H9 (cell line): ENCODE measurements around the gene FGB. TPM values are rescaled to one million over a fixed set of nuclear protein-coding genes. Genes with fewer than 3 reads are reported as not detected.

Experiments used
- DNase-seq: peaks from one replicate; pipeline ENCODE4 v3.0.0-alpha.2; 2017
- H2AFZ ChIP-seq: one replicate; pipeline ENCODE4 v1.6.1; 2013; ENCODE audit warnings: mild to moderate bottlenecking, low read length, control low read depth, moderate library complexity
- H2AK5ac ChIP-seq: 2 replicates; pipeline ENCODE4 v1.6.1; 2013; ENCODE audit warnings: low read length, control low read depth, mixed read lengths; ENCODE audit not compliant: insufficient read length
- H2BK120ac ChIP-seq: one replicate; pipeline ENCODE4 v1.6.1; 2013; ENCODE audit warnings: low read depth, mild to moderate bottlenecking, low read length, control low read depth, inconsistent platforms; ENCODE audit not compliant: poor library complexity, severe bottlenecking
- H2BK12ac ChIP-seq: 2 replicates; pipeline ENCODE4 v1.6.1; 2013; ENCODE audit warnings: low read length, control low read depth, mixed read lengths, low read depth; ENCODE audit not compliant: insufficient read length
- H2BK15ac ChIP-seq: 2 replicates; pipeline ENCODE4 v1.6.1; 2013; ENCODE audit warnings: low read depth, low read length, control low read depth
- H2BK20ac ChIP-seq: one replicate; pipeline ENCODE4 v1.6.1; 2013; ENCODE audit warnings: low read depth, mild to moderate bottlenecking, low read length, control low read depth, inconsistent platforms; ENCODE audit not compliant: poor library complexity, severe bottlenecking
- H2BK5ac ChIP-seq: 2 replicates; pipeline ENCODE4 v1.6.1; 2013; ENCODE audit warnings: low read length, control low read depth, mixed read lengths; ENCODE audit not compliant: insufficient read length
- H3K14ac ChIP-seq: 2 replicates; pipeline ENCODE4 v1.6.1; 2013; ENCODE audit warnings: low read length, control low read depth; ENCODE audit not compliant: insufficient read depth
- H3K18ac ChIP-seq: 2 replicates; pipeline ENCODE4 v1.6.1; 2013; ENCODE audit warnings: low read depth, mild to moderate bottlenecking, mixed read lengths, low read length, control low read depth; ENCODE audit not compliant: insufficient read length
- H3K23ac ChIP-seq: 2 replicates; pipeline ENCODE4 v1.6.1; 2013; ENCODE audit warnings: low read length, control low read depth, mixed read lengths, low read depth; ENCODE audit not compliant: insufficient read length
- H3K23me2 ChIP-seq: 2 replicates; pipeline ENCODE4 v1.6.1; 2013; ENCODE audit warnings: low read depth, mild to moderate bottlenecking, mixed read lengths, low read length, control low read depth; ENCODE audit not compliant: insufficient read length, poor library complexity, severe bottlenecking
- H3K27ac ChIP-seq: 2 replicates; pipeline ENCODE4 v1.5.1; 2013; ENCODE audit warnings: low read length, control low read depth, mixed read lengths, low read depth; ENCODE audit not compliant: insufficient read length
- H3K27me3 ChIP-seq: 2 replicates; pipeline ENCODE4 v1.6.1; 2013; ENCODE audit warnings: low read length, control low read depth, inconsistent platforms; ENCODE audit not compliant: insufficient read depth
- H3K4ac ChIP-seq: 2 replicates; pipeline ENCODE4 v1.6.1; 2013; ENCODE audit warnings: low read depth, mild to moderate bottlenecking, control low read depth, inconsistent platforms, low read length, moderate library complexity
- H3K4me1 ChIP-seq: 2 replicates; pipeline ENCODE4 v1.6.1; 2013; ENCODE audit warnings: low read length, control low read depth, inconsistent platforms; ENCODE audit not compliant: insufficient read depth
- H3K4me2 ChIP-seq: 2 replicates; pipeline ENCODE4 v1.6.1; 2013; ENCODE audit warnings: low read length, control low read depth, mixed read lengths; ENCODE audit not compliant: insufficient read length, insufficient read depth
- H3K56ac ChIP-seq: 2 replicates; pipeline ENCODE4 v1.6.1; 2013; ENCODE audit warnings: low read depth, mild to moderate bottlenecking, mixed read lengths, low read length, control low read depth; ENCODE audit not compliant: insufficient read length
- H3K79me1 ChIP-seq: 2 replicates; pipeline ENCODE4 v1.6.1; 2013; ENCODE audit warnings: low read depth, mild to moderate bottlenecking, moderate library complexity, low read length, control low read depth, inconsistent platforms; ENCODE audit not compliant: insufficient read depth, poor library complexity, severe bottlenecking
- H3K79me2 ChIP-seq: 2 replicates; pipeline ENCODE4 v1.6.1; 2013; ENCODE audit warnings: low read length, control low read depth, inconsistent platforms; ENCODE audit not compliant: insufficient read depth
- H3K9ac ChIP-seq: 2 replicates; pipeline ENCODE4 v1.6.1; 2013; ENCODE audit warnings: low read length, control low read depth, mixed read lengths; ENCODE audit not compliant: insufficient read length; ENCODE audit errors: extremely low read depth
- H3K9me3 ChIP-seq: one replicate; pipeline ENCODE4 v1.6.1; 2013; ENCODE audit warnings: low read depth, low read length, inconsistent platforms; ENCODE audit not compliant: control insufficient read depth
- H3T11ph ChIP-seq: one replicate; pipeline ENCODE4 v1.6.1; 2013; ENCODE audit warnings: mild to moderate bottlenecking, low read length, control low read depth, inconsistent platforms
- H4K20me1 ChIP-seq: one replicate; pipeline ENCODE4 v1.6.1; 2013; ENCODE audit not compliant: control insufficient read depth, insufficient read length, insufficient read depth
- H4K5ac ChIP-seq: 2 replicates; pipeline ENCODE4 v1.6.1; 2013; ENCODE audit warnings: low read depth, mild to moderate bottlenecking, mixed read lengths, low read length, control low read depth; ENCODE audit not compliant: insufficient read length
- H4K8ac ChIP-seq: replicated peaks from 2 replicates; pipeline ENCODE4 v1.6.1; 2013; ENCODE audit warnings: low read length, control low read depth, mixed read lengths, low read depth; ENCODE audit not compliant: insufficient read length
- H4K91ac ChIP-seq: 2 replicates; pipeline ENCODE4 v1.6.1; 2013; ENCODE audit warnings: low read depth, mild to moderate bottlenecking, moderate library complexity, mixed read lengths, low read length, control low read depth; ENCODE audit not compliant: insufficient read length
- H3K27ac Mint-ChIP-seq, 3 experiments: 2 replicates in 2 of 3; 3 replicates in 1 of 3; pipeline ENCODE4 v1.8.0; 2020 to 2021; ENCODE audit warnings: mixed read lengths in 3 of 3, mild to moderate bottlenecking in 1 of 3, moderate library complexity in 1 of 3
- H3K27me3 Mint-ChIP-seq: 2 replicates; pipeline ENCODE4 v1.8.0; 2021; ENCODE audit warnings: low read depth, mild to moderate bottlenecking, moderate library complexity, mixed read lengths
- H3K36me3 Mint-ChIP-seq, 3 experiments: 2 replicates in 2 of 3; 3 replicates in 1 of 3; pipeline ENCODE4 v1.8.0; 2020 to 2021; ENCODE audit warnings: low read depth in 3 of 3, mixed read lengths in 3 of 3; ENCODE audit not compliant: insufficient read depth in 1 of 3
- H3K4me1 Mint-ChIP-seq, 2 experiments: 2 replicates each; pipeline ENCODE4 v1.8.0; 2020; ENCODE audit warnings: mixed read lengths in 2 of 2
- H3K4me3 Mint-ChIP-seq, 2 experiments: 2 replicates in 1 of 2; 3 replicates in 1 of 2; pipeline ENCODE4 v1.8.0; 2020 to 2021; ENCODE audit warnings: mild to moderate bottlenecking in 2 of 2, mixed read lengths in 2 of 2, moderate library complexity in 1 of 2
- H3K9me3 Mint-ChIP-seq, 2 experiments: 2 replicates in 1 of 2; 3 replicates in 1 of 2; pipeline ENCODE4 v1.8.0; 2020; ENCODE audit warnings: mild to moderate bottlenecking in 2 of 2, mixed read lengths in 2 of 2, moderate library complexity in 1 of 2
- WGBS: extraction: QIAGEN DNeasy Blood & Tissue Kit; methylation state at CpG from one replicate; pipeline ENCODE4 v1.1.7; 2013; ENCODE audit warnings: missing lambda C conversion rate, low lambda C conversion rate, mixed read lengths; ENCODE audit not compliant: insufficient read length; ENCODE audit errors: extremely low coverage; 5-methylcytosine and 5-hydroxymethylcytosine counted together
- total RNA-seq: library from RNA; stranded (reverse); gene quantifications from 2 replicates; pipeline ENCODE4 v1.2.1, GENCODE V29; 2021
- TF ChIP-seq, protein P1 (sequence below): fragments of 200-600 bp; sonication (generic); conservative IDR thresholded peaks from 3 replicates; pipeline ENCODE4 v1.8.0; 2021; ENCODE audit warnings: antibody characterized with exemption, mild to moderate bottlenecking

Gene FGB
- total RNA-seq, 1 experiment from 2014 or later = not detected

- Histone ChIP-seq H2BK5ac (no peak within 1 kb of the TSS), H2BK20ac (no peak within 1 kb of the TSS), H3K79me2 (peaks cover 13% of the 10 kb centered on the region; the same call in 1 of the 2 replicates), H4K8ac (no peak within 1 kb of the TSS), H3K23ac (no peak within 1 kb of the TSS), H3T11ph (no peak within 1 kb of the TSS), H3K4me1 (peaks cover 3% of the 10 kb centered on the region; the same call in 1 of the 2 replicates), H2AK5ac (no peak within 1 kb of the TSS), H3K79me1 (no peaks in the 10 kb centered on the region), H3K4me2 (peak within 1 kb of the TSS; percentile 90), H3K9me3 (no peaks in the 10 kb centered on the region), H3K27ac (no peak within 1 kb of the TSS), H3K27me3 (no peaks in the 10 kb centered on the region), H3K14ac (peak within 1 kb of the TSS; percentile 38; the same call in 1 of the 2 replicates), H3K56ac (no peak within 1 kb of the TSS), H3K9ac (peak within 1 kb of the TSS; percentile 45), H3K23me2 (peaks cover 5% of the 10 kb centered on the region), H4K91ac (no peak within 1 kb of the TSS), H4K5ac (no peak within 1 kb of the TSS), H2AFZ (peak within 1 kb of the TSS; percentile 26), H2BK120ac (no peak within 1 kb of the TSS), H3K18ac (no peak within 1 kb of the TSS), H2BK15ac (no peak within 1 kb of the TSS), H2BK12ac (no peak within 1 kb of the TSS), H3K4ac (no peak within 1 kb of the TSS), H4K20me1 (no peaks in the 10 kb centered on the region)
- H3K27me3 Mint-ChIP-seq = no peaks in the 10 kb centered on the region
- no peaks in the 10 kb centered on the region; a peak in 1 of 5 replicates for H3K9me3 Mint-ChIP-seq
- no CpG with 5 or more reads among the region's 51 CpGs for WGBS
- peaks cover 10 to 11% of the 10 kb centered on the region in 2 experiments for H3K4me1 Mint-ChIP-seq
- peaks cover 5 to 23% (median 19%) of the 10 kb centered on the region in 3 experiments; a peak in 6 of 7 replicates for H3K36me3 Mint-ChIP-seq
- TF ChIP-seq, protein P1, sequence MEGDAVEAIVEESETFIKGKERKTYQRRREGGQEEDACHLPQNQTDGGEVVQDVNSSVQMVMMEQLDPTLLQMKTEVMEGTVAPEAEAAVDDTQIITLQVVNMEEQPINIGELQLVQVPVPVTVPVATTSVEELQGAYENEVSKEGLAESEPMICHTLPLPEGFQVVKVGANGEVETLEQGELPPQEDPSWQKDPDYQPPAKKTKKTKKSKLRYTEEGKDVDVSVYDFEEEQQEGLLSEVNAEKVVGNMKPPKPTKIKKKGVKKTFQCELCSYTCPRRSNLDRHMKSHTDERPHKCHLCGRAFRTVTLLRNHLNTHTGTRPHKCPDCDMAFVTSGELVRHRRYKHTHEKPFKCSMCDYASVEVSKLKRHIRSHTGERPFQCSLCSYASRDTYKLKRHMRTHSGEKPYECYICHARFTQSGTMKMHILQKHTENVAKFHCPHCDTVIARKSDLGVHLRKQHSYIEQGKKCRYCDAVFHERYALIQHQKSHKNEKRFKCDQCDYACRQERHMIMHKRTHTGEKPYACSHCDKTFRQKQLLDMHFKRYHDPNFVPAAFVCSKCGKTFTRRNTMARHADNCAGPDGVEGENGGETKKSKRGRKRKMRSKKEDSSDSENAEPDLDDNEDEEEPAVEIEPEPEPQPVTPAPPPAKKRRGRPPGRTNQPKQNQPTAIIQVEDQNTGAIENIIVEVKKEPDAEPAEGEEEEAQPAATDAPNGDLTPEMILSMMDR = no peak
- H3K27ac Mint-ChIP-seq = peak within 1 kb of the TSS; percentile 94 to 97 (median 97)
- DNase-seq = peak; percentile 95
- peak within 1 kb of the TSS; percentile 95 to 96 for H3K4me3 Mint-ChIP-seq
These were observed 12.7 kb upstream of the FGB start, which contains the start of gene PLRG1 for GRCh38 chr4:154549894-154550790. Gene PLRG1, minus strand, starts transcription at chr4:154550400. Its CDS starts 92 bp downstream, at chr4:154550308.
